ENCODE measurements around the gene BTBD17. TPM values are rescaled to one million over a fixed set of nuclear protein-coding genes. Genes with fewer than 3 reads are reported as not detected.
"Not testable (repeated sequence)": the region's sequence is repeated elsewhere in the genome, so short reads cannot be mapped to it uniquely, and the experiment has no call there.

BTBD17 gene
- not detected in 2 replicates for total RNA-seq

- intact Hi-C loops (cut with micrococcal nuclease), result no loop called here
Observed at GRCh38 chr17:74361230-74362068, at the start of gene BTBD17. Gene BTBD17 (minus strand): TSS chr17:74361868. CDS start chr17:74361819, 49 bp downstream.

DNA sequence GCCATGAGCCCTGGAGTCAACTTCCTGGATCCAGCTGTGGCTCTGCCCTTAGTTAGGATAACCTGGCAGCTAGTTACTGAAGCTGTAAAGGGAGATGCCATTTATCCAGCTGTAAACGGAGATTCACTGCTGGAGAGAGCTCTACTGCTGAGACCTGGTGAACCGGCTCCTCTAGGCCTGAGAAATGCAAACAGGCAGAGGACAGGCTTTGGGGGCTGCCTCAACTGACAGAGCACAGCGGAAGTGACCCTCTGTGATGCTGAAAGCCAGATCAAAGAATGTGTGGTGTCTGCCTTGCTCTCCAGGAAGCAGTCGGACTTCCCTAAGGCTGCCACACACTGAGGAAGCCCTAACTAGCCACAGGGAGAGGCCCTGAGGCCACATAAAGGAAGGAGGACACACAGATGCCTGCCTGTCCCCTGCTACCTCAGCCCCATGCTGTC, 48.4 kb upstream of the BTBD17 start:
- intact Hi-C loops (cut with micrococcal nuclease), result no loop called here

GRCh38 chr17:74408815-74409214, 47.1 kb upstream of the BTBD17 start:
- intact Hi-C loops (cut with micrococcal nuclease), result no loop called here

GRCh38 chr17:74408262-74408661, 46.6 kb upstream of the BTBD17 start:
- intact Hi-C loops (cut with micrococcal nuclease), result no loop called here

DNA sequence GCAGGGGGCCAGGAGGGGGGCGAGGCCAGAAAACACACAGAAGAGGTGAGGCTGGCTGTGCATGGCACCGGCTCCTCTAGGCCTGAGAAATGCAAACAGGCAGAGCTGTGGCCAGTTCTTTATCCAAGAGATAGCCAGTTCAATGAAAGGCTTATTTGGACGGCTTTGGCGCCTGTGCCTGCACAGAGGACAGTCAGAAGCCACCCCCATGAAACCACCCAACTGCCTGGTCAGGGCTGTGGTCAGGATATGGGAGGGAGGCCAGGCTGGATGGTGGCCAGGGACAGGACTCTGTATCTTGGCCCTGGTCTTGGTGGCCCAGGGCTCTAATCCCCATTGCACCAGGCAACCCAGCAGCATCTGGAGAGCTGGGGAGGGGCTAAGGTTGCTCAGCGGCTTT, 45.7 kb upstream of the BTBD17 start:
- intact Hi-C loops (cut with micrococcal nuclease), result no loop called here

DNA sequence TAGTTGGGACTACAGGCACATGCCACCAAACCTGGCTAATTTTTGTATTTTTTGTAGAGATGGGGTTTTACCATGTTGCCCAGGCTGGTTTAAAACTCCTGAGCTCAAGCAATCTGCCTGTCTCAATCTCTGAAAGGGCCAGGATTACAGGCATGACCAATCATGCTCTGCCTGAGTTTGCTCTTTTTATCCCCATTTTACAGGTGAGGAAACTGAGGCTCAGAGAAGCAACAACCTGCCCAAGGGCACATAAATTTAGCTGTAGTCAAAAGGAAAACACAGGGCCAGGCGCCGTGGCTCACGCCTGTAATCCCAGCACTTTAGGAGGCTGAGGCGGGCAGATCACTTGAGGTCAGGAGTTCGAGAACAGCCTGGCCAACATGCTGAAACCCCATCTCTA, 43.6 kb upstream of the BTBD17 start:
- intact Hi-C loops (cut with micrococcal nuclease), result not testable (repeated sequence)

GRCh38 chr17:74404789-74405188, 43.1 kb upstream of the BTBD17 start:
- intact Hi-C loops (cut with micrococcal nuclease), result no loop called here

DNA sequence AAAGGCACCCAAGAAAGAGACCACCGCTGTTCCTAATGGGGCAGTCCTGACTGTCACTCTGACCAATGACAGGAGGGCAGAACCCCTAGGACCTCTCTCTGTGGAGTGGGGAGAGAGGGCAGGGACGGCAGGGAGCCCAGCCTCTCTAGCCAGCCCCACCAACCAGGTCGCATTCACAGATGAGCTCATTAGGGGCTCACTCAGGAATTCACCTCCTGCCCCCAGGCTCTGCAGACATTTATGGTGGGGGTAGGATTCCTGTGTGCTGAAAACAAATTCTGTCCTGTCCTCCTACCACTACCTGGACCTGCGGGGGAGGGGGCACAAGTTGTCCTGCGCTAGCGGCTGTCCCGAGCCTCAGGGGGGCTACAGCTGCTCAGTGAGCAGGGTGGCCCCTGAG, 42.5 kb upstream of the BTBD17 start:
- intact Hi-C loops (cut with micrococcal nuclease), result no loop called here

DNA sequence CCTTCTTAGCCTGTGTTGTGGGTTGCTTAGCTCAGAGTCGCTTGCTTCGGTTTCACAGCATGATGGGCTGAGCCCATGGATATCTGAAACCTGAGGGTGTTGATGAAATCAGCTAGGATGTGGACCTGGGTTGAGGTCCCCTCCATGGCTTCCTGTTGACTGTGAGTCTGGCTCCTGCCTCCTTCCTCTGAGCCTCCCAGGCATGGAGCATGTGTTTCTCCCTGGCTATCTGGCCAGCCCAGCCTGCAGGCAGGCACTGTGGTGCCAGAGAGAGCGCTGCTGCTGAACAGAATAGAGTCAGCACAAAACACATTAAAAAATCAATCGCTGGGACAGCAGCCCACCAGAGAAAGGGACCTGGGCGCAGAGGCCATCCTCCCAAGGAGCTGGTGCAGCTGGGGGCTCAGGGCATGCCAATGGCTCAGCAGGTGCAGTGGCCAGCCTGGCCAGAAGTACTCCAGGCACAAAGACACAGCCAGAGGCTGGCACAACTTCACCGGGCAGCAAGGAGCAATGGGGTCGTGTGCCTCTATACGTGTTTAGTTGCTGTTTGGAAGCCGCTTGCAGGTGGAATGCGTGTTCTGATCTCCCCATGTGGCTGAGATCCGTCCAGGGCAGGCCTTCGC, 42.0 kb upstream of the BTBD17 start:
- intact Hi-C loops (cut with micrococcal nuclease), result no loop called here

DNA sequence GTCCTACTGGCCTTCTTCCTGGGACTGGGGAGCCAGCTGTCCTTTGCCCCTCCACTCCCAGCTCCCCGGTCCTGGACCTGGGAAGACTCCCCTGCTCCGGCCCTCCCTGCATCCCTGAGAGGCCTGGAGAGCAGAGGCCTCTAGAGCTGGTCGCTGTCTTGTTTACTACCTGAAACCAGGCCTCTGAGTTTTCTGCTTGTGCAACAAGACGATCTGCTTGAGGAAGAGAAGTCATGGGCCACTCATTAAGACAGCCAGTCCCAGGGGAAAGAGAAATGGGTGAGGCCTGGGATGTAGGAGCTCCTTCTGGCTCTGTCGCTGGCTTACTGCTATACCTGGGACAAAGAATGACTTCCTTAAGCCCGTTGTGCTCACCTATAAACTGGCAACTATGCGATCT, 40.4 kb upstream of the BTBD17 start:
- intact Hi-C loops (cut with micrococcal nuclease), result no loop called here

DNA sequence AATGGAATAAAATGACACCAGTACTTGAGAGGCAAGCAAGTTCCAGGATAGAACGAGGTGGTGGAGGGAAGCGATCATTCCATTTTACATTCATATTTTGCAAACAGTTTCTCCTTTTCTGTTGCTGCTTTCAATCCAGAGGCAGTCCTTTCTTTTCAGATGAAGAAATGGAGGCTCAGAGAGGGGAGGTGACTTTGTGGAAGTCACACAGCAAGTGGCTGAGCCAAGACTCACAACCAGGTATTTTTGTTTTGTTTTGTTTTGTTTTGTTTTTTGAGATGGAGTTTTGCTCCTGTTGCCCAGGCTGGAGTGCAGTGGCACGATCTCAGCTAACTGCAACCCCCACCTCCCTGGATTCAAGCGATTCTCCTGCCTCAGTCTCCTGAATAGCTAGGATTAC, 34.9 kb upstream of the BTBD17 start:
- intact Hi-C loops (cut with micrococcal nuclease), result no loop called here

GRCh38 chr17:74394977-74395376, 33.3 kb upstream of the BTBD17 start:
- intact Hi-C loops (cut with micrococcal nuclease), result no loop called here

DNA sequence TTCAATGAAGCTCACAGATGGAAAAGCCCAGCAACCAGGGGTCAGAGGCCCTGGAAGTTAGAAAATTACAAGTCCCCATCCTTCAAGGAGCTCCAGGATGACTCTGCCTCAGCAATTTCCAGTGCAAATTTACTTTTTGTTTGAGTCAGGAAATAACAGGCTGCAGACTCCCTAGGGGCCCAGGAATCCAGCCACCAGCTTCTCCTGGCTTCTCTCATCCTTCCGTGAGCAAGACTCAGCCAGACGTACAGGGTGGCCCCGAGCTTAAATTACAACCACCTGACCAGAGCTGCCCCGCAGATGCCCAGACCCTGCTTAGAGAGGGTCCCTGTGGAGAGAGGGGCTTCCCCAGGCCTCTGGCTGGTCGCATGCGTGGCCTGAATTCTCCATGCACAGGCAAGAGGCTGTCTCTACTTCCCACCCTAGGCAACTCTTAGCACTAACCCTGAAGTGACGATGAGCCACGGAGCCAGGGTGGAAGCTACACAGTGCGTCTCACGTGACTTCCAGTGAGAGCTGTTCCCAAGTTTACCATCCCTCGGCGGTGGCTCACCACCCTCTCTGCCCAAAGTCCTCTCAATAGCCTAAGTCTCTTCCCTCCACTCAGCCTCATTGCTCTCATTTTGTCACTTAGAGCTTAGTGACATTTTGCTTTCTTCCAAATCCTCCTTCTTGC, 32.7 kb upstream of the BTBD17 start:
- intact Hi-C loops (cut with micrococcal nuclease), result no loop called here

- intact Hi-C loops (cut with micrococcal nuclease), result no loop called here
Observed at GRCh38 chr17:74393346-74393942, 31.8 kb upstream of the BTBD17 start.

GRCh38 chr17:74392848-74393247, 31.2 kb upstream of the BTBD17 start:
- intact Hi-C loops (cut with micrococcal nuclease), result no loop called here

DNA sequence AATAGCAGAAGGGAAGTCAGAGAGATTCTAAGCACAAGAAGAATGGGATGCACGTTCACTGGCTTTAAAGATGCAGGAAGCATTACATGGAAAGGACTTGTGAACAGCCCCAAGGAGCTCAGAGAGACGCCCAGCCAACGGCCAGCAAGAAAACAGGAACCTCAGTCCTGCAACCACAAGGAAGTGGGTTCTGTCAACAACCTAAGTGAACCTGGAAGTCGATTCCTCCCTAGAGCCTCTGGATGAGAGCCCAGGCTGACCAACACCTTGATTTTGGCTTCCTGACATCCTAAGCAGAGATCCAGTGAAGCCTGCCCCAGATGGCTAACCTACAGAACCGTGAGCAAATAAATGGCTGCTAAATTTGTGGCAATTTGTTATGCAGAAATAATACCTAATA, 30.1 kb upstream of the BTBD17 start:
- intact Hi-C loops (cut with micrococcal nuclease), result no loop called here

- intact Hi-C loops (cut with micrococcal nuclease), result no loop called here
Observed at GRCh38 chr17:74390680-74391653, 29.3 kb upstream of the BTBD17 start.

DNA sequence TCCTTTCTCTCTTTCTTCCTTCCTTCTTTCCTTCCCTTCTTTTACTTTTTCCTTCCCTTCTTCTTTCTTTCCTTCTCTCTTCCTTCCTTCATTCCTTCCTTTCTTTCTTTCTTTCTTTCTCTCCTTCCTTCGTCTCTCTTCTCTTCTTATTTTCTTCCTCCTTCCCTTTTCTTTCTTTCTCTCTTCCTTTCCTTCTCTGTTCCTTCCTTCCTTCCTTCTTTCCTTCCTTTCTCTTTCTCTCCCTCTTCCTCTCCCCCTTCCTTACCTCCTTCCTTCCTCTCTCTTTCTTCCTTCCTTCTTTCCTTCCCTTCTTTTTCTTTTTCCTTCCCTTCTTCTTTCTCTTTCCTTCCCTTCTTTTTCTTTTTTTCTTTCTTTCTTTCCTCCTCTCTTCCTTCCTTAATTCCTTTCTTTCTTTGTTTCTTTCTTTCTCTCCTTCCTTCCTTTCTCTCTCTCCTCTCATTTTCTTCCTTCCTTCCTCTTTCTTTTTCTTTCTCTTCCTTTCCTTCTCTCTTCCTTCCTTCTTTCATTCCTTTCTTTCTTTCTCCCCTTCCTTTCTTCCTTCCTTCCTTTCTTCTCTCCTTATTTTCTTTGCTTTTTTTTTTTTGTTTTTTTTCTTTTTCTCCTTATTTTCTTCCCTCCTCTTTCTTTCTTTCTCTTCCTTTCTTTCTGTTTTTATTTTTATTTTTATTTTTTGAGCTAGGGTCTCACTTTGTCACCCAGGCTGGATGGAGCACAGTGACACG, 28.4 kb upstream of the BTBD17 start:
- intact Hi-C loops (cut with micrococcal nuclease), result no loop called here

GRCh38 chr17:74389084-74389753, 27.6 kb upstream of the BTBD17 start:
- intact Hi-C loops (cut with micrococcal nuclease), result no loop called here
